HG03175 (cell line): Measurements from ENCODE around the gene BANP.

Source experiments
- ATAC-seq: cut with Tn5 transposase; IDR thresholded peaks from one replicate; pipeline ENCODE4 v1.9.1; 2021; ENCODE audit warnings: mild to moderate bottlenecking, moderate library complexity; ENCODE audit not compliant: unreplicated experiment

The BANP gene

GRCh38 chr16:88062341-88063210, 111.3 kb downstream of the BANP start:
- no peak for ATAC-seq

GRCh38 chr16:88063211-88063773, 112.1 kb downstream of the BANP start:
- ATAC-seq: no peak

- no peak for ATAC-seq
Measured at GRCh38 chr16:88064011-88064888, 113.0 kb downstream of the BANP start.

- no peak for ATAC-seq
Measured at GRCh38 chr16:88064889-88065746, 113.9 kb downstream of the BANP start.

- no peak for ATAC-seq
Measured at GRCh38 chr16:88065747-88066142, 114.5 kb downstream of the BANP start.

- no peak for ATAC-seq
Measured at GRCh38 chr16:88066234-88066633, 115.0 kb downstream of the BANP start.

- no peak for ATAC-seq
Measured at GRCh38 chr16:88066680-88067529, 115.7 kb downstream of the BANP start.

- ATAC-seq: no peak
Measured at GRCh38 chr16:88067530-88068411, 116.5 kb downstream of the BANP start.

- no peak for ATAC-seq
Measured at GRCh38 chr16:88068476-88069396, 117.5 kb downstream of the BANP start.

GRCh38 chr16:88069397-88070168, 118.3 kb downstream of the BANP start:
- ATAC-seq: peak; percentile 94

GRCh38 chr16:88070341-88070740, 119.1 kb downstream of the BANP start:
- ATAC-seq: no peak

- ATAC-seq: no peak
Measured at GRCh38 chr16:88070989-88071625, 119.9 kb downstream of the BANP start.

- ATAC-seq: no peak
Measured at GRCh38 chr16:88071908-88072307, 120.7 kb downstream of the BANP start.

- ATAC-seq: no peak
Measured at GRCh38 chr16:88072571-88073001, 121.4 kb downstream of the BANP start.

- no peak for ATAC-seq
Measured at GRCh38 chr16:88073201-88073721, 122.0 kb downstream of the BANP start.

GRCh38 chr16:88074041-88074440, 122.8 kb downstream of the BANP start:
- ATAC-seq: no peak
